Measurements from ENCODE around the gene TNIK.

Gene TNIK

GRCh38 chr3:171264758-171265157, 195.4 kb downstream of the TNIK start:
- no peak for DNase-seq (ENCODE audit: low read depth)
- H3K4me3 ChIP-seq (ENCODE audit: low read depth, low read length), result no peak overlapping the region
- no peak for TF ChIP-seq CTCF (conservative IDR thresholded peaks at IDR 0.05; ENCODE audit: low read depth, low read length)

GRCh38 chr3:171262431-171262830, 197.8 kb downstream of the TNIK start:
- no peak overlapping the region for H3K4me3 ChIP-seq (ENCODE audit: low read depth, low read length)
- no peak for TF ChIP-seq CTCF (conservative IDR thresholded peaks at IDR 0.05; ENCODE audit: low read depth, low read length)
- no peak for DNase-seq (ENCODE audit: low read depth)

- peak; percentile 40 for DNase-seq (ENCODE audit: low read depth)
- TF ChIP-seq CTCF (conservative IDR thresholded peaks at IDR 0.05; ENCODE audit: low read depth, low read length), result no peak
- H3K4me3 ChIP-seq (ENCODE audit: low read depth, low read length), result no peak overlapping the region
Observed at GRCh38 chr3:171261487-171261886, 198.7 kb downstream of the TNIK start.

GRCh38 chr3:171260899-171261298, 199.3 kb downstream of the TNIK start:
- TF ChIP-seq CTCF (conservative IDR thresholded peaks at IDR 0.05; ENCODE audit: low read depth, low read length), result no peak
- H3K4me3 ChIP-seq (ENCODE audit: low read depth, low read length), result no peak overlapping the region
- no peak for DNase-seq (ENCODE audit: low read depth)

GRCh38 chr3:171260466-171260865, 199.7 kb downstream of the TNIK start:
- no peak for TF ChIP-seq CTCF (conservative IDR thresholded peaks at IDR 0.05; ENCODE audit: low read depth, low read length)
- no peak for DNase-seq (ENCODE audit: low read depth)
- H3K4me3 ChIP-seq (ENCODE audit: low read depth, low read length), result no peak overlapping the region

GRCh38 chr3:171258316-171258715, 201.9 kb downstream of the TNIK start:
- DNase-seq (ENCODE audit: low read depth), result peak; percentile 35
- no peak for TF ChIP-seq CTCF (conservative IDR thresholded peaks at IDR 0.05; ENCODE audit: low read depth, low read length)
- H3K4me3 ChIP-seq (ENCODE audit: low read depth, low read length), result no peak overlapping the region

- TF ChIP-seq CTCF (conservative IDR thresholded peaks at IDR 0.05; ENCODE audit: low read depth, low read length), result no peak
- H3K4me3 ChIP-seq (ENCODE audit: low read depth, low read length), result no peak overlapping the region
- DNase-seq (ENCODE audit: low read depth), result peak; percentile 31
Observed at GRCh38 chr3:171257251-171258203, 202.7 kb downstream of the TNIK start.

All from choroid plexus epithelial cell (primary cell).